GM12874 (cell line): ENCODE results near the gene GCNT4.

ENCODE experiments used
- CTCF ChIP-seq: IDR thresholded peaks from 2 replicates; pipeline ENCODE4 v1.5.1; 2011; ENCODE audit warnings: low read depth, mild to moderate bottlenecking, control low read depth, low read length, moderate library complexity; ENCODE audit not compliant: insufficient read depth

GCNT4 gene

GRCh38 chr5:75049456-75050351 lies 2.7 kb downstream of the GCNT4 start:
- TF ChIP-seq CTCF, result peak; percentile 82

- no peak for TF ChIP-seq CTCF
Measured at GRCh38 chr5:75048457-75048953, 3.9 kb downstream of the GCNT4 start.

GRCh38 chr5:75047356-75047755 lies 5.0 kb downstream of the GCNT4 start:
- TF ChIP-seq CTCF, result no peak

GRCh38 chr5:75046366-75047142 lies 5.8 kb downstream of the GCNT4 start:
- TF ChIP-seq CTCF, result no peak

- TF ChIP-seq CTCF, result no peak
Measured at GRCh38 chr5:75045071-75045470, 7.3 kb downstream of the GCNT4 start.

- no peak for TF ChIP-seq CTCF
Measured at GRCh38 chr5:75044406-75044805, 8.0 kb downstream of the GCNT4 start.

GRCh38 chr5:75043633-75044264 lies 8.6 kb downstream of the GCNT4 start:
- TF ChIP-seq CTCF, result no peak
